T-helper 2 cell (primary cell): ENCODE measurements around the gene DHX35.

Experiments
- DNase-seq, 5 experiments: peaks; one replicate each; pipeline versions ENCODE4 v3.0.0 to v3.0.0-alpha.2; 2012 to 2022

Gene DHX35

GRCh38 chr20:38940644-38941043 is 21.5 kb upstream of the DHX35 start:
- DNase-seq: no peak

GRCh38 chr20:38941726-38942389 is 20.3 kb upstream of the DHX35 start:
- DNase-seq: no peak

DNA sequence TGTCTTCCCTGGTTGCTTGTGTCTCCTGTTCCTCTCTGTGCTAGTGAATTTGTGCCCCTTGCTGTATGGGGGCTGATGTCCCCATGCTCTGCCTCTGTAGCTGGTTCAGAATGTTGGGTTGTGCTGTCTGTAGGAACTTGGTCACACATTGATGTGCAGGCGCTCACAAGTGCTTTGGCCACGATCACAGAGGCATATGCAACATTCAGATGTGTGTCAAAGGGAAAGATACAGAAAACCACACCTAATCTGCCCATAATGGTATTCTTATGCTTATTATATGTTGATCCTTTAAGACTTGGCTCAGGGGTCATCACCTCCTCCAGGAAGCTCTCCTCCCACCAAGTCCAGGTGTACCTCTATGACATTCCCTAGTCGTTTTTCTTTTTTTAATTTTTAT is 17.1 kb upstream of the DHX35 start:
- no peak for DNase-seq

DNA sequence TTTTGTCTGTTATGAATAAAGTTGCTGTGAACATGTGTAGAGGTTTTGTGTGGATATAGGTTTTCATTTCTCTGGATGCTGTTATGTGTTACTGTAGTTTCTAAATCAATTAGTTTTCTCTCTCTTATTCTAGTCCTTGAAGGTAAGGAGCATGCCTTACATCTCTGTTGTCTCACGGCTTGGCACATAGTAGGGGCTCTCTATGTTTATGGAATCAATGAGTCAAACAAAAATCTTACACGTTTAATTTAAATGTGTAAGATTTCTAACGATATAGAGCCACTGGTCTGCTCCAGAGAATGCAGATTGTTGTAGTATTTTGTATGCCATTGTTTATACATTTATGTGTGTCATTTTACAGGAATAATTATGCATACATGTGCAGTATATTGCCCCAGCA is 15.3 kb upstream of the DHX35 start:
- no peak for DNase-seq

DNA sequence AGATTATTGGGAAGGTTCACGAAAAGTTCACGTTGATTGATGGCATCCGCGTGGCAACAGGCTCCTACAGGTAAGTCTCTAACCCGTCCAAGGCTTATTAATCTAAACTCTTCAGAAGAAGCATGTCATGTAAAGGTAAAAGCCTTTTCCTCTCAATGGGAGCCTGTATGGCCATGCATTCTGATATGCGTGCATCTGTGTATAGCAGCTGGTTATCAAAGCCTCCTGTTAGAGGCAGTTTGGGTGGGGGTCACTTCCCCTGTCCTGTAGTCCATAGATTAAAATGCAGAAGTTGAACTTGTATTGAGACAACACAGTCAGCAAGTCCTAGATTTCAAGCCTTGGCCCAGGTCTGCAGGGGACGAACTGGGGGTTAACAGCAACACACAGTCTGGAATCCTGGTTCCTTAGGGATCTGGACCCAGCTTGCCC is 14.2 kb upstream of the DHX35 start:
- no peak for DNase-seq

GRCh38 chr20:38950254-38950653 is 11.9 kb upstream of the DHX35 start:
- DNase-seq: no peak

GRCh38 chr20:38951611-38952010 is 10.5 kb upstream of the DHX35 start:
- no peak for DNase-seq

GRCh38 chr20:38952153-38952552 is 10.0 kb upstream of the DHX35 start:
- DNase-seq: no peak

DNA sequence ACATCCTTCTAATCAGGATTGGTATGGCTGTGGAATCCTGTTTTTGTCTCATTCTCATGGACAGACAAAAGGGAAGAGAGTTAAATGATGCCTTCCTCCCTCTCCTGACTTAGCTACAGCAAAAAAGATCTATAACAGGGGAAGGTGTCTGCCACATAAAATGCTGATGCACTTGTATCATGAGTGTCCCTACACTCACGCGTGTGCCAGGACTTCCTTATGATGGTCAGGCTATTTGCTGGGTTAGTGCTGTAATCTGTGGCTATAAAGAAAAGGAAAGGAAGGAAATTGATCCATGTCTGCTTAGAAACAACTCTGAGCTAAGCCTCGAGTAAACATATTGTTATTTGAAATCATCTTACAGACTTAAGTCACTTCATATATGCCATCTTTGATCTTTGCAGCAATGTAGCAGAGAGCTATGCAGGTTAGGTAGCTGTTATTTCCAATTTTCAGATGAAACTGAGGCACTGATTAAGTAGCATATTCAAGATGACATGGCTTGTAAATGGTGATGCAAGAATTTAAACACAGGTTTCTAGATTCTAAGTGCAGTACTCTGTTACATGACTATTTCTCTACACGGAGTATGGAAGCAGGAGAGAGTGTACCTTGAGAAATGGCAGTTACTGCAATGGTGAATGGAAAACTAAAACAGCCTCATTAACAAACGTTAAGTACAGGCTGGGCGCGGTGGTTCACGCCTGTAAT is 8.4 kb upstream of the DHX35 start:
- DNase-seq: no peak

DNA sequence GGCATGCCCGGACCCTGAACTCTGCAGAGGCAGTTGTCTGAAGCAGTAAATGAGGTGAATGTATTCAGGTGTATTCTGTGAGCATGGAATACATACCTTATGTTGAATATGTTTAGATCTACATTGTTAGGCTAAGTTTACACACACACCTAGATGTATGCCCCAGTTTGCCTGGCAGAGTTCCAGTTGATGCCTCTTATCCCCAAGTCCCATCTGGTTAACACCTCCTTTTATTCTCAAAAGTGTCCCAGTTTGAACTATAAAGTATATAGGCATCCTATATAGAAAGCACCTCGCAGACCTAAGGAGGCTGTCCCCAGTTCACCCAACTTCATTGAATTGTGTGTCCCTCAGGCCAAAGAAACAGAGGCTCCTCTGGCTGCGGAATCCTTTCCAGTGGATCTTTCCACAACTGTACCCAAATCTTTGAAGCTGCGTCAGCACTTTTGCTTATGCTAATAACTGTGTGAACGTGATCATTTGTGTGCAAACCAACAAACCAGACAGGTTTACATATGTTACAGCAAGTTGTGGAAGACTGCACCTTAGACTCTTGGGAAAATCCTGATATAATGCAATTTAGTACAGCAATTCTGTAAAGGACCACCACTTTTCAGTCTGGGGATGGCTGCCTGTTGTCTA is 4.8 kb upstream of the DHX35 start:
- no peak for DNase-seq

DNA sequence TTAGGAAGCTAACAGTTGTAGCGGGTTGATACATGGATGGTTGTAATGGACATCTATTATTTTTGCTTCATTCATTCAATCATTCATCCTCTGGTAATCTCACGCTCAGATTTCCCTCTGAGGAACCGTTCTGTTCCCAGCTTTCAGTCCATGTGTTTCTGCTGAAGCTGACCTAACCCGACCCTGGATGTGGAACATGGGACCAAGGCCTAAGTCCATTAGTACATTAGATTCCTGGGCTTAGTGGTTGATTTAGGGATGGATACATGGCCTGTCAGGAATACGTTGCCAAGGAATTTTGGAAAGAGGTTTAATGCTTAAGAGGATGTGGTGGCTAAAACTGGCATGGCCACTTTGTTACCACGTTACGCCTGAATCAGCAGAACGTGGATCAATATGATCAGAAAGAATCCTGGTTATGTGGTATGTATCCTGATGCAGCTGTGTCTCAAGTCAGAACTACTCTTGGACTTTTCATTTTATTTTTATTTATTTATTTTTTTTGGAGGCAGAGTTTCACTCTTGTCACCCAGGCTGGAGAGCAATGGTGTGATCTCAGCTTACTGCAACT is 4.1 kb upstream of the DHX35 start:
- no peak for DNase-seq

- peak in 1 of 5 experiments; percentile 17 for DNase-seq
Observed at GRCh38 chr20:38960187-38960687, 1.9 kb upstream of the DHX35 start.

DNA sequence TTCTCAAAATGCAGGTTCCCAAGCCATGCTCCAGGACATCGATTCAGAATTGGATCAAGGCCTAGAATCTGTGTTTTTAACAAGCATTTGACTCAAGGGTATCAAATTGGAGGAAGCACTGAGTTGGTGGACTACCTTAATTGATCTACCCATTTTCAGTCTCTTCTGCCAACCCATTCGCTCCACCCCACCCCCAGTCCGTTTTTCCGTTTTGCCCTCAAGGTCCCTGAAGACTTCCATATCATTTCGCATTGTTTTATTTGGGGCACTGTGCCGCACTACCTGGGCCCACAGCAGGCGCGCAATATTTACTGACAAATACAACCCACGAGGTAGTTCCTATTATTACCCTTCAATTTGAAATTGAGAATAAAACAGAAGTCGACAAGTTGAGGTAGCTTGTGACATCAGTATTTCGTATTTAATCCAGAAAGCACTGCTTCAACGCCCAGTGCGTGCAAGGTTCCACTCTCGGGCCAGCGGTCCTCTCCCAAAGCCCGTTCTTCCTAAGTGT is 557 bp upstream of the DHX35 start:
- DNase-seq: peak in 1 of 5 experiments; percentile 35

DNA sequence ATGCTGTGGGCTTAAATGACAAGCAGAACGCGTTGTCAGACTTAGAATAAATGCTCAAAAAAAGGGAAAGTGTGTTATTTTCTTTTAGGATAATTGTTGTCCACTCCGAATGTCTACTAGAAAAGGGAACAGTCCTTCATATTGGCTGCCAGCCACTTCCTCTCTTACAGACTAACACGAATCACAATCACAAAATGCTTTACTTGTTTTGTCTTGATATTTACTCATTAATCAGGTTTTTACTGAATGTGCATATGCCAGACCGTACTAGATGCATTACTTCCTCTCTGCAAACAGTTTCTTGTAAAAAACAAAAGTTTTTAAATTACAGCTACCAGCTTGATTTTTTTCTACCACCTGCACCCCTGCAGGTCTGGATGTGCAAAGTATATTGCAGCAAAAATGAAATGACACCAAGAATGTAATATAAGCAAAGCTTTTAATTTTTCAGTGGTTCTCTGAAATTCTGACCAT is 821 bp downstream of the DHX35 start:
- peak in 1 of 5 experiments; percentile 16 for DNase-seq

- no peak for DNase-seq
Observed at GRCh38 chr20:38963745-38964144, 1.6 kb downstream of the DHX35 start.

GRCh38 chr20:38965264-38965663 is 3.1 kb downstream of the DHX35 start:
- DNase-seq: no peak

GRCh38 chr20:38968090-38968489 is 5.9 kb downstream of the DHX35 start:
- DNase-seq: no peak

GRCh38 chr20:38969708-38970107 is 7.6 kb downstream of the DHX35 start:
- no peak for DNase-seq

DNA sequence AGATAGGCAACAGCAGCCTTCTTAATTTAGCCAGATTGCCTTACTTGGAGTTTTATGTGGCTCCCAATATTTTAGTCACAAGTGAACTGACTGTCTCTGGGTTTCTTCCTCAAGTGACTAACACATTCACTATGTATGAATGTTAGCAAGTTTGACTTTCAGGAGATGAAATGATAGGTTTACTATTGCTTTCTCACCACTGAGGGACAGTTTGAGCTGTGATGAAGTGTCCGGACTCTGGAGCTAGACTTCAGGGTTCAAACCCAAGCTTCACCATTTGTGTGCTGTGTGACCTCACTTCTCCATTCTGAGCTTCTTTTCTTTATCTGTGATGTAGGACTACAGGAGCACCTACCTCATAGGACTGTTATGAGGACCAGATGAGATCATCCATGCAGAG is 8.2 kb downstream of the DHX35 start:
- DNase-seq: no peak

DNA sequence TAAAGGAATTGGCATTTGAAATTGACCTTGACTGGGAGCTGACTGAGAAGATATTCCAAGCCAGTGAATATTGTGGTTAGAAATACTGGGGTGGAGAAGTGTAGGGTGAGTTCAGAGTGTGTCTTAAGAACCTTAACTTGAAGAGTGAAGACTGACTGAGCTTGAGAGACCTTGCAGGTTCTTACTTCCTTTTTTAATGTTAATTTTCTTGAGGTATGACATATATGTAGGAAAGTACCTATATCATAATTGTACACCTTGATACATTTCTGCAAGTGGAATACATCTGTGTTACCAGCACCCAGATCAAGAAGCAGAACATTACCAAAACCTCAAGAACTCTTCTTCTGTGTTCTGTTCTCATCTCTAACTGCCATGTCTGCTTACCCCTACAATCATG is 11.0 kb downstream of the DHX35 start:
- DNase-seq: no peak

DNA sequence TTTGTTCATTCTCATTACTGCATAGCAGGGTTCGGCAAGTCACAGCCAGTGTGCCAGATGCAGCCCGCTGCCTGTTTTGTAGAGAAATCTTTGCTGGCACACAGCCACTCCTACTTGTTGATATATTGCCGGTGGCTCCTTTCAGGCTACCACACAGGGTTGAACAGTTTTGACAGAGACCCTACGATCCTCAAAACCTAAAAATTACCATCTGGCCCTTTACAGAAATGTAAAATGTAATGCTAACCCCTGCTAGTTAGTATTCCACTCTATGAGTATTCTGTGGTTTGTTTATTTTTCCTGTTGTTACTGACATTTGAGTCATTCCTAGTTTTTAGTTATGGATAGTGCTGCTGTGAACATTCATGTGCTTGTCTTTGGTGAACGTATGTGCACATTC is 11.5 kb downstream of the DHX35 start:
- no peak for DNase-seq

GRCh38 chr20:38975539-38976120 is 13.5 kb downstream of the DHX35 start:
- peak in 1 of 5 experiments; percentile 73 for DNase-seq

DNA sequence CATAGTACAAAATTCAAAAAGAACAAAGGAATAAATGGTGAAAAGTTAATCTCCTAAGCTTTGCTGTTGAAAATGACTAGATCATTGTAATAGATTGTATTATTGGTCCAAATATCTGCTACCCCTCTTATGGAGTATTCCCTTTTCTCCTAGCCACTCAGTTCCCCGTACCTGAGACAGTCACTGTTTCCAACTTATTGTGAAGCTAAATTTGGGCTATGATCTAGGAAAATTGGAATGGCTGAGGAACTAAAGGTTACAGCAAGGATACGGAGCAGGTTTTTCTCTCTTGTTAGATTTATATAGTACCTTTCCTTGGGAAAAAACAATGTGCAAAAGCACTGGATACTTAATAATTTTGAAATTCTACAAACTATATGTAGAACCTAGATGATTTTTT is 17.3 kb downstream of the DHX35 start:
- DNase-seq: no peak
